Measurements from ENCODE around the gene P2RY11. TPM values are rescaled to one million over a fixed set of nuclear protein-coding genes. Genes with fewer than 3 reads are reported as not detected.

Gene P2RY11
- total and polyA plus RNA-seq, 2 of the 4 experiments (the other 2 are of a cell fraction) = 0.54 to 4.5 TPM

DNA sequence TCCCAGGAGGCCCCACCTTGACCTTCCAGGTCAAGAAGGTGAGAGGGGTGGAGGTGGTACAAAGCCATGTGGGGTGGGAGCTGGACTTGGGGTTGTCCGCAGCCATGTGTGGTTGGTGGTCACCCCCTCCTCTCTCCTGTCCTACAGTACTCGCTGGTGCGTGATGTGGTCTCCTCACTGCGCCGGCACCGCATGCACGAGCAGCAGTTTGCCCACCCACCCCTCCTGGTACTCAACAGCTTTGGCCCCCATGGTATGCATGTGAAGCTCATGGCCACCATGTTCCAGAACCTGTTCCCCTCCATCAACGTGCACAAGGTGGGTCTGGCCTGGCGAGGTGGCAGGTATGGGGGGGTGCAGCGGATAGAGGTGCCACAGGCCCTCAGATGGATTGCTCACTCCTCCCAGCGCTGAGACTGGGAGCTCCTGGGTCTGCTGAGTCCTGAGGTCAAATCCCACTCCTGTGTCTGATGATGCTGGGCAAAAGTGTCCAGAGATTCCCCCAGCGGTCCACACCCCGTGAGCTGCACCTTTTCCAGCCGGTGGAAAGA is 3.6 kb upstream of the P2RY11 start:
- in situ Hi-C loops (cut with MboI; ENCODE audit: low sequenced_read_pairs) = no loop called here
- WGBS, 2 experiments (ENCODE audit: extremely low coverage in 2 of 2, insufficient read length in 1 of 2) = 91% methylated on average over 3 of the region's 14 CpGs; no CpG with 5 or more reads in 1 of the 2 experiments
- intact Hi-C loops (cut with micrococcal nuclease) = loop anchor here (5.0 kb wide), 1 partner anchor 144 kb away; the partner anchor contains the start of gene MRPL4

More for the DNA sequence above, 3.6 kb upstream of the P2RY11 start:
- peaks cover 2% of the 10 kb centered on the region for H3K4me1 ChIP-seq (ENCODE audit: control insufficient read depth, insufficient read depth, low read length)
- H4K20me1 ChIP-seq (ENCODE audit: insufficient read depth, low read length) = 0 out of 2 replicates have a peak, but pooled peaks cover 5% of the 10 kb centered on the region
- no peaks in the 10 kb centered on the region for H3K27me3 ChIP-seq (ENCODE audit: control insufficient read depth, insufficient read depth, low read length)
- H2BK20ac ChIP-seq (ENCODE audit: low read depth, low read length) = no peak overlapping the region
- POLR2A ChIA-PET (ENCODE audit: unreplicated experiment) = interaction anchor here (0.6 kb wide), 1 partner anchor 96 kb away, joined by 15 read pairs; no protein-coding TSS in a partner anchor
- ATAC-seq (ENCODE audit: low read depth) (no peak), DNase-seq (no peak)
- TF ChIP-seq MAFK (IDR thresholded peaks at IDR 0.05; ENCODE audit: low read depth, low read length) = no peak
- TF ChIP-seq POLR2A (IDR thresholded peaks at IDR 0.05; ENCODE audit: low read depth, low read length) = no peak
- TF ChIP-seq MAZ (IDR thresholded peaks at IDR 0.05; ENCODE audit: borderline replicate concordance, low read depth, low read length) = no peak
- no peak for TF ChIP-seq RFX5 (IDR thresholded peaks at IDR 0.05; ENCODE audit: low read depth, low read length)
- no peak for TF ChIP-seq CHD1 (IDR thresholded peaks at IDR 0.05; ENCODE audit: low read depth, low read length)
- no peak for TF ChIP-seq NFE2L2 (IDR thresholded peaks at IDR 0.05; ENCODE audit: low read depth, low read length)
- TF ChIP-seq, protein P1, sequence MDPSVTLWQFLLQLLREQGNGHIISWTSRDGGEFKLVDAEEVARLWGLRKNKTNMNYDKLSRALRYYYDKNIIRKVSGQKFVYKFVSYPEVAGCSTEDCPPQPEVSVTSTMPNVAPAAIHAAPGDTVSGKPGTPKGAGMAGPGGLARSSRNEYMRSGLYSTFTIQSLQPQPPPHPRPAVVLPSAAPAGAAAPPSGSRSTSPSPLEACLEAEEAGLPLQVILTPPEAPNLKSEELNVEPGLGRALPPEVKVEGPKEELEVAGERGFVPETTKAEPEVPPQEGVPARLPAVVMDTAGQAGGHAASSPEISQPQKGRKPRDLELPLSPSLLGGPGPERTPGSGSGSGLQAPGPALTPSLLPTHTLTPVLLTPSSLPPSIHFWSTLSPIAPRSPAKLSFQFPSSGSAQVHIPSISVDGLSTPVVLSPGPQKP (IDR thresholded peaks at IDR 0.05; ENCODE audit: borderline replicate concordance, low read depth, low read length) = no peak
- no peak for TF ChIP-seq FOS (IDR thresholded peaks at IDR 0.05; ENCODE audit: low read depth, low read length)
- TF ChIP-seq MXI1 (IDR thresholded peaks at IDR 0.05; ENCODE audit: borderline replicate concordance, low read depth, low read length) = no peak
- TF ChIP-seq, protein P2, sequence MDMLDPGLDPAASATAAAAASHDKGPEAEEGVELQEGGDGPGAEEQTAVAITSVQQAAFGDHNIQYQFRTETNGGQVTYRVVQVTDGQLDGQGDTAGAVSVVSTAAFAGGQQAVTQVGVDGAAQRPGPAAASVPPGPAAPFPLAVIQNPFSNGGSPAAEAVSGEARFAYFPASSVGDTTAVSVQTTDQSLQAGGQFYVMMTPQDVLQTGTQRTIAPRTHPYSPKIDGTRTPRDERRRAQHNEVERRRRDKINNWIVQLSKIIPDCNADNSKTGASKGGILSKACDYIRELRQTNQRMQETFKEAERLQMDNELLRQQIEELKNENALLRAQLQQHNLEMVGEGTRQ (IDR thresholded peaks at IDR 0.05; ENCODE audit: low read depth, low read length) = no peak
- H2AK9ac ChIP-seq (replicated peaks; ENCODE audit: low read depth, low read length, poor library complexity) = no peak overlapping the region
- no peak overlapping the region for H3K4me2 ChIP-seq (ENCODE audit: low read depth, low read length)
- H3K9me1 ChIP-seq (ENCODE audit: insufficient read depth, low read length) = no peaks in the 10 kb centered on the region
- no peak overlapping the region for H3K4ac ChIP-seq (ENCODE audit: low read depth, low read length)
- dilution Hi-C loops (cut with HindIII; ENCODE audit: low sequenced_read_pairs, unreplicated experiment) = no loop called here
- no peak overlapping the region for H2BK120ac ChIP-seq (ENCODE audit: low read depth, low read length)
- H4K5ac ChIP-seq (ENCODE audit: low read depth, low read length) = no peak overlapping the region
- H4K8ac ChIP-seq (ENCODE audit: low read depth in 2 of 2, low read length in 2 of 2) = no peak overlapping the region; a peak in 1 of 4 replicates
- CTCF ChIA-PET = no interaction called here
- H3K79me1 ChIP-seq (ENCODE audit: low read depth in 1 of 2, low read length in 2 of 2) = peaks cover 16 to 38% of the 10 kb centered on the region in 2 experiments
- no peak overlapping the region for H2BK5ac ChIP-seq (ENCODE audit: low read depth, low read length, poor library complexity, severe bottlenecking)
- no peak overlapping the region for H4K91ac ChIP-seq (ENCODE audit: insufficient read depth, low read depth, low read length)
- H2BK15ac ChIP-seq (ENCODE audit: low read depth, low read length) = no peak overlapping the region
- no peak overlapping the region for H3K4me3 ChIP-seq (ENCODE audit: insufficient read depth, low read depth, low read length)
- no peak overlapping the region for H3K56ac ChIP-seq (ENCODE audit: extremely low read depth, insufficient read depth, low read length)
- H3K18ac ChIP-seq (ENCODE audit: low read depth, low read length) = no peak overlapping the region
- no peak overlapping the region; the same call in 1 of the 2 replicates for H3K9ac ChIP-seq (ENCODE audit: low read depth, low read length)
- no TSS peak for BruUV-seq (replicated peaks)
- H2AK5ac ChIP-seq (ENCODE audit: low read depth, low read length) = no peak overlapping the region
- peaks cover 35% of the 10 kb centered on the region for H3K36me3 ChIP-seq (ENCODE audit: control insufficient read depth, insufficient read depth, low read length)
- H3K27ac ChIP-seq (ENCODE audit: insufficient read depth, low read length) = no peak overlapping the region
- no peak overlapping the region for H3K23ac ChIP-seq (ENCODE audit: low read depth, low read length)
- no peak overlapping the region for H2AFZ ChIP-seq (replicated peaks; ENCODE audit: low read length, poor library complexity)
- H3K9me3 ChIP-seq (ENCODE audit: control insufficient read depth, insufficient read depth, low read length) = no peaks in the 10 kb centered on the region
- H3K14ac ChIP-seq (replicated peaks; ENCODE audit: low read depth, low read length) = no peak overlapping the region

Measured in IMR-90 (cell line).